ENCODE data around the gene HSPB2.

- no peak for TF ChIP-seq POLR2AphosphoS5 (IDR thresholded peaks at IDR 0.05)
- TF ChIP-seq CTCF (IDR thresholded peaks at IDR 0.05) = no peak
These were observed 1.6 kb upstream of the HSPB2 start for GRCh38 chr11:111910676-111911562.
